A549 (cell line): ENCODE results near the gene FBXL7.

ENCODE experiments used
- HOXA7 ChIP-seq: fragments of 250-450 bp; sonication (Bioruptor Pico); IDR thresholded peaks from 2 replicates; pipeline ENCODE4 v1.5.0; 2020; ENCODE audit warnings: mild to moderate bottlenecking, moderate library complexity
- JUN ChIP-seq, 2 experiments: fragments of >200 bp; sonication (Bioruptor Twin); formaldehyde crosslinking; IDR thresholded peaks; 2 replicates in 1 of 2; 3 replicates in 1 of 2; pipeline ENCODE4 v1.6.1; 2016 to 2017
- JUNB ChIP-seq: fragments of >200 bp; sonication (Bioruptor Twin); formaldehyde crosslinking; IDR thresholded peaks from 2 replicates; pipeline ENCODE4 v1.6.1; 2016
- NFE2L2 ChIP-seq: fragments of 150-350 bp; conservative IDR thresholded peaks from 2 replicates; pipeline ENCODE4 v1.6.1; 2014; ENCODE audit warnings: low read length
- POLR2A ChIP-seq: IDR thresholded peaks from 2 replicates; pipeline ENCODE4 v1.6.1; 2012; ENCODE audit warnings: mild to moderate bottlenecking, low read length
- RAD21 ChIP-seq, 2 experiments: fragments of >200 bp in 1 of 2; sonication (Bioruptor Twin) in 1 of 2; formaldehyde crosslinking in 1 of 2; IDR thresholded peaks in 1 of 2; conservative IDR thresholded peaks in 1 of 2; 2 replicates in 1 of 2; 3 replicates in 1 of 2; pipeline ENCODE4 v1.6.1; 2012 to 2018; ENCODE audit warnings: inconsistent platforms in 1 of 2
- SREBF2 ChIP-seq: fragments of 450-650 bp; IDR thresholded peaks from 2 replicates; pipeline ENCODE4 v1.6.1; 2014; ENCODE audit warnings: mild to moderate bottlenecking, moderate library complexity
- TF ChIP-seq, protein P1 (sequence below): fragments of >200 bp; sonication (Bioruptor Twin); formaldehyde crosslinking; IDR thresholded peaks from 3 replicates; pipeline ENCODE4 v1.5.1; 2016
- TF ChIP-seq, protein P2 (sequence below): IDR thresholded peaks from 2 replicates; pipeline ENCODE4 v1.6.1; 2012; ENCODE audit warnings: low read depth, borderline replicate concordance

DNA sequence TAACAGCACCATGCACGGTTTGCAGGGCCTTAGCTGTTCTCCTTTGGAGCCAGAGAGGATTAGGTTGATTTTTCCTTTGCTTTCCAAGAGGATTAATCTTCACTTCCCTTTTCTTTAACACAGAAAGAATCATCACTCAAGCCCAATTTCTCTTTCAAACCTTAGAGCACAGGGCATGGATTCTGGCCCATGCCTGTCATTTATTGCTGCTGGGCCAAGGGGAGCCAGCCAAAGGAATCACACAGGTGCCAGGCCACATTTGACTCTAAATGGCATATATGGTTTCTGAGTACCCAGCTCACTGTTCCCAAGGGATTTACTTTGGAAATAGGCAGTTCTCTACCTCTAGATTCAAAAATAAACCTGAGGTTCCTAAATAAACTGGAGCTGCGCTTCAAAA is 58.3 kb downstream of the FBXL7 start:
- TF ChIP-seq, protein P1, sequence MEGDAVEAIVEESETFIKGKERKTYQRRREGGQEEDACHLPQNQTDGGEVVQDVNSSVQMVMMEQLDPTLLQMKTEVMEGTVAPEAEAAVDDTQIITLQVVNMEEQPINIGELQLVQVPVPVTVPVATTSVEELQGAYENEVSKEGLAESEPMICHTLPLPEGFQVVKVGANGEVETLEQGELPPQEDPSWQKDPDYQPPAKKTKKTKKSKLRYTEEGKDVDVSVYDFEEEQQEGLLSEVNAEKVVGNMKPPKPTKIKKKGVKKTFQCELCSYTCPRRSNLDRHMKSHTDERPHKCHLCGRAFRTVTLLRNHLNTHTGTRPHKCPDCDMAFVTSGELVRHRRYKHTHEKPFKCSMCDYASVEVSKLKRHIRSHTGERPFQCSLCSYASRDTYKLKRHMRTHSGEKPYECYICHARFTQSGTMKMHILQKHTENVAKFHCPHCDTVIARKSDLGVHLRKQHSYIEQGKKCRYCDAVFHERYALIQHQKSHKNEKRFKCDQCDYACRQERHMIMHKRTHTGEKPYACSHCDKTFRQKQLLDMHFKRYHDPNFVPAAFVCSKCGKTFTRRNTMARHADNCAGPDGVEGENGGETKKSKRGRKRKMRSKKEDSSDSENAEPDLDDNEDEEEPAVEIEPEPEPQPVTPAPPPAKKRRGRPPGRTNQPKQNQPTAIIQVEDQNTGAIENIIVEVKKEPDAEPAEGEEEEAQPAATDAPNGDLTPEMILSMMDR: no peak
- no peak for TF ChIP-seq JUNB
- no peak for TF ChIP-seq HOXA7 (CRISPR knock-in tag)
- no peak for TF ChIP-seq POLR2A
- no peak for TF ChIP-seq JUN (IDR thresholded peaks at IDR 0.05)
- no peak for TF ChIP-seq RAD21 (conservative IDR thresholded peaks at IDR 0.05 in 1 of 2, IDR thresholded peaks at IDR 0.05 in 1 of 2)
- TF ChIP-seq, protein P2, sequence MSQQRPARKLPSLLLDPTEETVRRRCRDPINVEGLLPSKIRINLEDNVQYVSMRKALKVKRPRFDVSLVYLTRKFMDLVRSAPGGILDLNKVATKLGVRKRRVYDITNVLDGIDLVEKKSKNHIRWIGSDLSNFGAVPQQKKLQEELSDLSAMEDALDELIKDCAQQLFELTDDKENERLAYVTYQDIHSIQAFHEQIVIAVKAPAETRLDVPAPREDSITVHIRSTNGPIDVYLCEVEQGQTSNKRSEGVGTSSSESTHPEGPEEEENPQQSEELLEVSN: no peak
- no peak for TF ChIP-seq NFE2L2
- TF ChIP-seq SREBF2: no peak
